ENCODE results near the gene PATE3. TPM values are rescaled to one million over a fixed set of nuclear protein-coding genes. Genes with fewer than 3 reads are reported as not detected.

Gene PATE3
- total and polyA plus RNA-seq, 2 of the 4 experiments (the other 2 are of a cell fraction), result not detected

GRCh38 chr11:125777309-125777708 is 10.6 kb upstream of the PATE3 start:
- no peak overlapping the region for H3K18ac ChIP-seq (ENCODE audit: low read depth, low read length)
- H3K14ac ChIP-seq (replicated peaks; ENCODE audit: low read depth, low read length), result no peak overlapping the region
- H3K4me3 ChIP-seq (ENCODE audit: insufficient read depth, low read depth, low read length), result no peak overlapping the region
- H3K4ac ChIP-seq (ENCODE audit: low read depth, low read length), result no peak overlapping the region
- no peak for ATAC-seq (ENCODE audit: low read depth)
- no peaks in the 10 kb centered on the region for H4K20me1 ChIP-seq (ENCODE audit: insufficient read depth, low read length)
- no peak overlapping the region for H2BK120ac ChIP-seq (ENCODE audit: low read depth, low read length)
- no peak overlapping the region for H2AFZ ChIP-seq (replicated peaks; ENCODE audit: low read length, poor library complexity)
- H3K36me3 ChIP-seq (ENCODE audit: control insufficient read depth, insufficient read depth, low read length), result no peaks in the 10 kb centered on the region
- no TSS peak for BruUV-seq (replicated peaks)
- no peaks in the 10 kb centered on the region for H3K9me3 ChIP-seq (ENCODE audit: control insufficient read depth, insufficient read depth, low read length)
- WGBS, 2 experiments (ENCODE audit: extremely low coverage in 2 of 2, insufficient read length in 1 of 2), result no CpG with 5 or more reads among the region's 5 CpGs
- H3K23ac ChIP-seq (ENCODE audit: low read depth, low read length), result no peak overlapping the region
- intact Hi-C loops (cut with micrococcal nuclease), result no loop called here
- H3K4me2 ChIP-seq (ENCODE audit: low read depth, low read length), result no peak overlapping the region
- no peak for TF ChIP-seq MAFK (IDR thresholded peaks at IDR 0.05; ENCODE audit: low read depth, low read length)
- CTCF ChIA-PET, result no interaction called here
- no peak overlapping the region for H2AK5ac ChIP-seq (ENCODE audit: low read depth, low read length)
- H3K27me3 ChIP-seq (ENCODE audit: control insufficient read depth, insufficient read depth, low read length), result no peaks in the 10 kb centered on the region
- in situ Hi-C loops (cut with MboI; ENCODE audit: low sequenced_read_pairs), result no loop called here
- no peak overlapping the region for H2AK9ac ChIP-seq (replicated peaks; ENCODE audit: low read depth, low read length, poor library complexity)
- POLR2A ChIA-PET (ENCODE audit: unreplicated experiment), result no interaction called here
- H3K4me1 ChIP-seq (ENCODE audit: control insufficient read depth, insufficient read depth, low read length), result no peaks in the 10 kb centered on the region
- H4K8ac ChIP-seq (ENCODE audit: low read depth in 2 of 2, low read length in 2 of 2), result no peak overlapping the region
- no peak overlapping the region for H4K5ac ChIP-seq (ENCODE audit: low read depth, low read length)
- dilution Hi-C loops (cut with HindIII; ENCODE audit: low sequenced_read_pairs, unreplicated experiment), result no loop called here
- no peaks in the 10 kb centered on the region for H3K9me1 ChIP-seq (ENCODE audit: insufficient read depth, low read length)
- no peak overlapping the region for H2BK5ac ChIP-seq (ENCODE audit: low read depth, low read length, poor library complexity, severe bottlenecking)
- no peak overlapping the region for H2BK20ac ChIP-seq (ENCODE audit: low read depth, low read length)
- DNase-seq, result peak; percentile 47
- H3K56ac ChIP-seq (ENCODE audit: extremely low read depth, insufficient read depth, low read length), result no peak overlapping the region
- no peak overlapping the region for H2BK15ac ChIP-seq (ENCODE audit: low read depth, low read length)
- no peak overlapping the region for H4K91ac ChIP-seq (ENCODE audit: insufficient read depth, low read depth, low read length)
- H3K9ac ChIP-seq (ENCODE audit: low read depth, low read length), result no peak overlapping the region
- H3K27ac ChIP-seq (ENCODE audit: insufficient read depth, low read length), result no peak overlapping the region
- H3K79me1 ChIP-seq (ENCODE audit: low read depth in 1 of 2, low read length in 2 of 2), result no peaks in the 10 kb centered on the region
